ENCODE data around the gene VSIG4. TPM values are rescaled to one million over a fixed set of nuclear protein-coding genes. Genes with fewer than 3 reads are reported as not detected.

Gene VSIG4
- not detected in 2 replicates for total RNA-seq

GRCh38 chrX:66039944-66040343 is at the start of gene VSIG4:
VSIG4 (minus strand) TSS chrX:66040080; CDS start chrX:66039998, 82 bp downstream.

Other genes starting within 250 kb of the VSIG4 start
- gene HEPH, start 124.2 kb upstream of the VSIG4 start, total RNA-seq = 19.0 and 40.9 TPM in 2 replicates

Data from uterine smooth muscle cell (primary cell).